Measurements from ENCODE around the gene DCP1B. TPM values are rescaled to one million over a fixed set of nuclear protein-coding genes. Genes with fewer than 3 reads are reported as not detected.

The DCP1B gene
- total RNA-seq, 1 experiment from 2014 or later: 4.8 TPM

- intact Hi-C loops (cut with micrococcal nuclease; ENCODE audit: unreplicated experiment): no loop called here
- ChIA-PET POLR2A (no interaction called here), CTCF (no interaction called here)
- Histone ChIP-seq H3K4me3 (ENCODE audit: low read depth in 2 of 2, low read length in 2 of 2) (no peak overlapping the region), H3K27ac (ENCODE audit: low read length) (no peak overlapping the region), H3K4me1 (ENCODE audit: control insufficient read depth, insufficient read depth, low read length) (no peaks in the 10 kb centered on the region), H3K9me3 (ENCODE audit: control insufficient read depth, insufficient read depth, low read depth, low read length) (no peaks in the 10 kb centered on the region), H3K27me3 (ENCODE audit: control insufficient read depth, insufficient read depth, low read length) (no peaks in the 10 kb centered on the region), H3K36me3 (ENCODE audit: control insufficient read depth, insufficient read depth, low read length) (no peaks in the 10 kb centered on the region)
- ATAC-seq (no peak), DNase-seq (ENCODE audit: low read depth, low spot score) (no peak)
- no TSS peak for BruUV-seq (replicated peaks)
- TF ChIP-seq SIN3A (IDR thresholded peaks at IDR 0.05; ENCODE audit: borderline replicate concordance, insufficient read depth, low read depth, low read length): no peak
- no peak for TF ChIP-seq TCF7L2 (IDR thresholded peaks at IDR 0.05; ENCODE audit: low read depth, low read length)
- no peak for TF ChIP-seq REST (IDR thresholded peaks at IDR 0.05; ENCODE audit: insufficient read depth in 1 of 2, low read depth in 2 of 2, low read length in 1 of 2)
- TF ChIP-seq POLR2AphosphoS5 (IDR thresholded peaks at IDR 0.05; ENCODE audit: low read depth, low read length): no peak
- in situ Hi-C loops (cut with HindIII; ENCODE audit: low pct_unique_long_range_greater_than_20kb, low sequenced_read_pairs): no loop called here
Observed at GRCh38 chr12:1978078-1978862, 26.0 kb downstream of the DCP1B start.

- POLR2A ChIA-PET: no interaction called here
- H3K27ac ChIP-seq (ENCODE audit: low read length): no peak overlapping the region
- ATAC-seq (no peak), DNase-seq (ENCODE audit: low read depth, low spot score) (no peak)
- no peaks in the 10 kb centered on the region for H3K36me3 ChIP-seq (ENCODE audit: control insufficient read depth, insufficient read depth, low read length)
- no peaks in the 10 kb centered on the region for H3K27me3 ChIP-seq (ENCODE audit: control insufficient read depth, insufficient read depth, low read length)
- H3K4me1 ChIP-seq (ENCODE audit: control insufficient read depth, insufficient read depth, low read length): no peaks in the 10 kb centered on the region
- TF ChIP-seq CTCF (IDR thresholded peaks at IDR 0.05) (no peak), SIN3A (IDR thresholded peaks at IDR 0.05; ENCODE audit: borderline replicate concordance, insufficient read depth, low read depth, low read length) (no peak), REST (IDR thresholded peaks at IDR 0.05; ENCODE audit: insufficient read depth in 1 of 2, low read depth in 2 of 2, low read length in 1 of 2) (no peak), POLR2AphosphoS5 (IDR thresholded peaks at IDR 0.05; ENCODE audit: low read depth, low read length) (no peak), TCF7L2 (IDR thresholded peaks at IDR 0.05; ENCODE audit: low read depth, low read length) (no peak)
- CTCF ChIA-PET: no interaction called here
- in situ Hi-C loops (cut with HindIII; ENCODE audit: low pct_unique_long_range_greater_than_20kb, low sequenced_read_pairs) (no loop called here), intact Hi-C loops (cut with micrococcal nuclease; ENCODE audit: unreplicated experiment) (no loop called here)
- BruUV-seq (replicated peaks): no TSS peak
- no peak overlapping the region for H3K4me3 ChIP-seq (ENCODE audit: low read depth in 2 of 2, low read length in 2 of 2)
- H3K9me3 ChIP-seq (ENCODE audit: control insufficient read depth, insufficient read depth, low read depth, low read length): no peaks in the 10 kb centered on the region
Observed at GRCh38 chr12:1977588-1977987, 26.7 kb downstream of the DCP1B start.
